ENCODE results near the gene FAF1.
"Not testable (repeated sequence)": the region's sequence is repeated elsewhere in the genome, so short reads cannot be mapped to it uniquely, and the experiment has no call there.

The FAF1 gene

DNA sequence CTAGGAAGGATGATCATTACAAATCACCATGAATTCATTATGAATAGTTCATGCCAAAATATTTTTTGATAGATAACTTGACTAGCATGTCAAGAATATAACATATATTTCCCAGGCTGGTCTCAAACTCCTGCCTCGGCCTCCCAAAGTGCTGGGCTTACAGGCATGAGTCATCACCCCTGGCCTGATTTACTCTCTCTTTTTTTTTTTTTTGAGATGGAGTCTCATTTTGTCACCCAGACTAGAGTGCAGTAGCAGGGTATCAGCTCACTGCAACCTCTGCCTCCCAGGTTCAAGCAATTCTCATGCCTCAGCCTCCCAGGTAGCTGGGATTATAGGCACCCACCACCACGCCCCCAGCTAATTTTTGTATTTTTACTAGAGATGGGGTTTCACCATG is 24.8 kb downstream of the FAF1 start:
- not testable (repeated sequence) for H3K4me3 ChIP-seq (ENCODE audit: low read length); H3K27ac ChIP-seq (ENCODE audit: low read depth, low read length); H3K27me3 ChIP-seq (ENCODE audit: control insufficient read depth, insufficient read depth, low read length); H3K9ac ChIP-seq (ENCODE audit: low read length); H3K4me1 ChIP-seq (ENCODE audit: control insufficient read depth, insufficient read depth, low read length); H3K36me3 ChIP-seq (ENCODE audit: control insufficient read depth, insufficient read depth, low read length)

DNA sequence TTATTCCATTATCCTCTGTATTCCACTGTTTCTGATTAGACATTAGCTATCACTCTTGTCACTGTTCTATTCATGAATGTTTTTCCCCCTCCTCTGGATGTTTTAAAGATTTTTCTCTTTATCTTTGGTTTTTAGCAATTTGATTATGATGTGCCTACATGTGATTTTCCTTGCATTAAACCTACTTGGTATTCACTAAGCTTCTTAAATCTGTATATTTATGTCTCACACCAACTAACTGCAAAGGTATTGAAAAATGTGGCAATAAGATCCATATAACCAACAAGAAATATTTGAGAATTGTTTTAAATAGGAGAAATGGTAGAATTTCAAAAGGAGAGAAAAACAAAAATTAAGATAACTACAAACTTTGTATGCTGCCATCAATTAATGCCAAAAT is 25.2 kb downstream of the FAF1 start:
- no peaks in the 10 kb centered on the region for H3K27me3 ChIP-seq (ENCODE audit: control insufficient read depth, insufficient read depth, low read length)
- no peak overlapping the region for H3K9ac ChIP-seq (ENCODE audit: low read length)
- H3K4me1 ChIP-seq (ENCODE audit: control insufficient read depth, insufficient read depth, low read length): no peaks in the 10 kb centered on the region
- H3K36me3 ChIP-seq (ENCODE audit: control insufficient read depth, insufficient read depth, low read length): no peaks in the 10 kb centered on the region
- H3K27ac ChIP-seq (ENCODE audit: low read depth, low read length): no peak overlapping the region
- H3K4me3 ChIP-seq (ENCODE audit: low read length): no peak overlapping the region

DNA sequence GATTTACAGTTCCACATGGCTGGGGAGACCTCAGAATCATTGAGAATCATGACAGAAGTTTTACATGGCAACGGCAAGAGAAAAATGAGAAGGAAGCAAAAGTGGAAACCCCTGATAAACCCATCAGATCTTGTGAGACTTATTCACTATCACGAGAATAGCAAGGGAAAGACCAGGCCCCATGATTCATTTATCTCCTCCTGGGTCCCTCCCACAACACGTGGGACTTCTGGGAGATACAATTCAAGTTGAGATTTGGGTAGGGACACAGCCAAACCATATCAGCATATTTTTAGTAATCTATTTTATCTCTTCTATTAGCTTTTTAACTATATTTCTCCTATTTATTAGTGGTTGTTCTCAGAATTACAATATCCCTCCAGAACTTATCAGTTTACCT is 26.3 kb downstream of the FAF1 start:
- H3K9ac ChIP-seq (ENCODE audit: low read length); H3K27me3 ChIP-seq (ENCODE audit: control insufficient read depth, insufficient read depth, low read length); H3K27ac ChIP-seq (ENCODE audit: low read depth, low read length); H3K4me1 ChIP-seq (ENCODE audit: control insufficient read depth, insufficient read depth, low read length); H3K4me3 ChIP-seq (ENCODE audit: low read length); H3K36me3 ChIP-seq (ENCODE audit: control insufficient read depth, insufficient read depth, low read length): not testable (repeated sequence)

DNA sequence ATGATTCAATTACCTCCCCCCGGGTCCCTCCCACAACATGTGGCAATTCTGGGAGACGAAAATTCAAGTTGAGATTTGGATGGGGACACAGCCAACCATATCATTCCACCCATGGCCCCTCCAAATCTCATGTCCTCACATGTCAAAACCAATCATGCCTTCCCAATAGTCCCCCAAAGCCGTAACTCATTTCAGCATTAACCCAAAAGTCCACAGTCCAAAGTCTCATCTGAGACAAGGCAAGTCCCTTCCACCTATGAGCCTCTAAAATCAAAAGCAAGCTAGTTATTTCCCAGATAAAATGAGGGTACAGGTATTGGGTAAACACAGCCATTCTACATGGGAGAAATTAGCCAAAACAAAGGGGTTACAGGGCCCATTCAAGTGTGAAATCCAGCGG is 28.0 kb downstream of the FAF1 start:
- not testable (repeated sequence) for H3K4me3 ChIP-seq (ENCODE audit: low read length); H3K27ac ChIP-seq (ENCODE audit: low read depth, low read length); H3K36me3 ChIP-seq (ENCODE audit: control insufficient read depth, insufficient read depth, low read length); H3K4me1 ChIP-seq (ENCODE audit: control insufficient read depth, insufficient read depth, low read length); H3K9ac ChIP-seq (ENCODE audit: low read length); H3K27me3 ChIP-seq (ENCODE audit: control insufficient read depth, insufficient read depth, low read length)

DNA sequence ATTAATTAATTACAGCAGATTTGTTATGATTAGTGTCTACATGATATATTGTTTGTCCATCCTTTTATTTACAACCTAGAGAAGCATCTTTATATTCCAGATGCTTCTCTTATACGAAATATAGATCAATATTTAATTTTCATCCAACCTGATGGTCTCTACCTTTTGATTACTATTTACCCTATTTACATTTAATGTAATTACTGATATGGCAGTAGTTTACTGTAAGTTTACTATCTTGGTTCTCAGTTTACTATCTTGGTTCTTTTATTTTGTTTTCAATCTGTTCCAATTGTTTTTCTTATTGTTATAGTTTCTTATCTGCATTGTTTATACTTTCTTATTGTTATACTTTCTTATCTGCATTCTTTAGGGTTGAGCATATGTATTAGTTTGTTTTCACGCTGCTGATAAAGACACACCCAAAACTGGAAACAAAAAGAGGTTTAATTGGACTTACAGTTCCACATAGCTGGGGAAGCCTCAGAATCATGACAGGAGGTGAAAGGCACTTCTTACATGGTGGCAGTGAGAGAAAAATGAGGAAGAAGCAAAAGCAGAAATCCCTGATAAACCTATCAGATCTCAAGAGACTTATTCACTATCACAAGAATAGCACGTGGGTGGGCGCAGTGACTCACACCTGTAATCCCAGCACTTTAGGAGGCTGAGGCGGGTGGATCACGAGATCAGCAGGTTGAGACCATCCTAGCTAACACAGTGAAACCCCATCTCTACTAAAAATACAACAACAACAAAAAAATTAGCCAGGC is 28.9 kb downstream of the FAF1 start:
- Histone ChIP-seq H3K9ac (ENCODE audit: low read length) (no peak overlapping the region), H3K4me1 (ENCODE audit: control insufficient read depth, insufficient read depth, low read length) (no peaks in the 10 kb centered on the region), H3K27me3 (ENCODE audit: control insufficient read depth, insufficient read depth, low read length) (no peaks in the 10 kb centered on the region), H3K27ac (ENCODE audit: low read depth, low read length) (no peak overlapping the region), H3K4me3 (ENCODE audit: low read length) (no peak overlapping the region), H3K36me3 (ENCODE audit: control insufficient read depth, insufficient read depth, low read length) (no peaks in the 10 kb centered on the region)

DNA sequence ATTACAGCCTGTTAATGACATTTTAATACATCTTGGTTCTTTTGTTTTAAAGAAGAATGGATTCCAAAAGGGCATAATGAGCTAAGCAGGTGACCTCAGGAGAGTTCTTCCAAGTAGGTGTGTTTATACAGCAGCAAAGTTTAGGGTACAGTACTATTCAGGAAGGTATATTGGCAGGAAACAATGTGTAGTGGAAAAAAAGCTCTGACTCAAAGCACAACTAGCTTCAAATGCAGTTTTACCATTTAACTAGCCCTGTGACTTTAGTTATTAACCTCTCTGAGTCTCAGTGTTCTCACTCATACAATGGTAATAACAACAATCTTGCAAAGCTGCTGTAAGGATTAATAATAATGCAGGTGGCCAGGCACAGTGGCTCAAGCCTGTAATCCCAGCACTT is 29.9 kb downstream of the FAF1 start:
- H3K27ac ChIP-seq (ENCODE audit: low read depth, low read length): no peak overlapping the region

DNA sequence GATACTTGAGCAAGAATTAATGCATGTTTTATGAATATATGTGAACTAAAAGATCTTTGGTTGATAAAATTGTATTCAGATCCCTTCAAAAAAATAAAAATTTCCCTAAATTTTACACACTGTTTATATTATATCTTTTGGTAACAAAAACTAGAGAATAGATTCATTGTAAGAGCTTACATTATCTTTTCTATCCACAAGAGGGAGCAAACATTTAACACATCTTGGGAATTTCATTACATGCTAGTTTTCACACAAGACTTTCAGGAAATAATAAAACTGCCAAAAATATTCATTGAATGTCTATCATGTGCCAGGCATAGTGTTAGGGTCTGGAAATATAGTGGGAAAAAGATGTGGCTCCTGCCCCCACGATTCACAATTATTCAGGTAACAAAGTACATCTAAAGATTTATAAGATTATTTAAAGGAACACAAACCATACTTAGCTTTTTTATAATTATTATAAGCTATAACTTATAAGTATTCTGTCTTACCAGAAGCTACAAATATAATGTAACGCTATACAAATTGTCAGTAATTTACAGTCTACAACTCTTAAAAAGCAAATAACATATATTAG is 30.6 kb downstream of the FAF1 start:
- Histone ChIP-seq H3K36me3 (ENCODE audit: control insufficient read depth, insufficient read depth, low read length) (no peaks in the 10 kb centered on the region), H3K27ac (ENCODE audit: low read depth, low read length) (no peak overlapping the region), H3K4me3 (ENCODE audit: low read length) (no peak overlapping the region), H3K27me3 (ENCODE audit: control insufficient read depth, insufficient read depth, low read length) (no peaks in the 10 kb centered on the region), H3K4me1 (ENCODE audit: control insufficient read depth, insufficient read depth, low read length) (no peaks in the 10 kb centered on the region), H3K9ac (ENCODE audit: low read length) (no peak overlapping the region)

More for the DNA sequence above, 29.9 kb downstream of the FAF1 start:
- no peak overlapping the region for H3K4me3 ChIP-seq (ENCODE audit: low read length)
- no peaks in the 10 kb centered on the region for H3K36me3 ChIP-seq (ENCODE audit: control insufficient read depth, insufficient read depth, low read length)
- no peaks in the 10 kb centered on the region for H3K4me1 ChIP-seq (ENCODE audit: control insufficient read depth, insufficient read depth, low read length)
- no peak overlapping the region for H3K9ac ChIP-seq (ENCODE audit: low read length)
- H3K27me3 ChIP-seq (ENCODE audit: control insufficient read depth, insufficient read depth, low read length): no peaks in the 10 kb centered on the region

DNA sequence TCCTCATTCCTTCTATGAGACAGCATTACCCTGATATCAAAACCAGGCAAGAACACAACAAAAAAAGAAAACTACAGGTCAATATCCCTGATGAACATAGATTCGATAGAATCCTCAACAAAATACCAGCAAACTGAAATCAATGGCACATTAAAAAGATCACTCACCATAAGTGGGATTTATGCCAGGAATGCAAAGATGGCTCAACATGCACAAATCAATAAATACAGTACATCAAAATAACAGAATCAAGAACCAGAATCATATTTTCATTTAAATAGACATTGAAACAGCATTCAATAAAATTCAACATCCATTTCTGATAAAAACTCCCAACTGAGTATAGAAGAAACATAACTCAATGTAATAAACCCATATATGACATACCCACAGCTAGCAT is 36.5 kb downstream of the FAF1 start:
- Histone ChIP-seq H3K4me1 (ENCODE audit: control insufficient read depth, insufficient read depth, low read length) (no peaks in the 10 kb centered on the region), H3K9ac (ENCODE audit: low read length) (no peak overlapping the region), H3K36me3 (ENCODE audit: control insufficient read depth, insufficient read depth, low read length) (no peaks in the 10 kb centered on the region), H3K27ac (ENCODE audit: low read depth, low read length) (no peak overlapping the region), H3K4me3 (ENCODE audit: low read length) (no peak overlapping the region), H3K27me3 (ENCODE audit: control insufficient read depth, insufficient read depth, low read length) (no peaks in the 10 kb centered on the region)

DNA sequence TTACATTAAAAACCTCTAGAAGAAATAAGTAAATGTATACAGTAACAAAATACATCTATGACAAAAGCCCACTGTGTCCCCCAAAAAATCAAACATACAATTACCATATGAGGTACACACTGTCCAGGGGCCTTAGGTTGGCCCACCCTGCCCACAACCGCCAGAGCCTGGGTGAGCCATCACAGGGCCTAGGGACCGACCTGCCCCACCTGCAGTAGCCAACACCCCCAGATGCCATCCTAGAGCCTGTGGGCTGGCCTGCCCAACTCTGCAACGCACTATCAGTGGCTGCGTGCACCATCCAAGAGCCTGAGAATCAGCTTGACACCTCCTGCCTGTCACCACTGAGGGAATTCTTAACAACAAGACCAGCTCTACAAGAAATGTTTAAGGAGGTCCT is 39.0 kb downstream of the FAF1 start:
- no peaks in the 10 kb centered on the region for H3K27me3 ChIP-seq (ENCODE audit: control insufficient read depth, insufficient read depth, low read length)
- no peak overlapping the region for H3K4me3 ChIP-seq (ENCODE audit: low read length)
- H3K4me1 ChIP-seq (ENCODE audit: control insufficient read depth, insufficient read depth, low read length): no peaks in the 10 kb centered on the region
- no peak overlapping the region for H3K9ac ChIP-seq (ENCODE audit: low read length)
- no peak overlapping the region for H3K27ac ChIP-seq (ENCODE audit: low read depth, low read length)
- no peaks in the 10 kb centered on the region for H3K36me3 ChIP-seq (ENCODE audit: control insufficient read depth, insufficient read depth, low read length)

DNA sequence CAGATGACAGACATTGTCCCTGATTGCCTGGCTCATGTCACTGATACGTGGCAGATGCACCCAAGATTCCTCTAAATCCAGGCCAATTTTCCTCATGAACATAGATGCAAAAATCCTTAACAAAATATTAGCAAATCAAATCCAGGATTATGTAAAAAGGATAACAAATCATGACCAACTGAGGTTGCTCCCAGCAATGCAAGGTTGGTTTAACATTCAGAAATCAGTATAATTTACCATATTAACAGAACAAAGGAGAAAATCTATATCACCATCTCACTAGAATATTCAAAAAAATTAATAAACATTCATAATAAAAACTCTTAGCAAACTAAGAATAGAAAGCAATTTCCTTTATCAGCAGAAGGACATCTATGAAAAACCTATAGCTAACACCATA is 39.7 kb downstream of the FAF1 start:
- H3K27me3 ChIP-seq (ENCODE audit: control insufficient read depth, insufficient read depth, low read length): no peaks in the 10 kb centered on the region
- H3K4me3 ChIP-seq (ENCODE audit: low read length): no peak overlapping the region
- H3K9ac ChIP-seq (ENCODE audit: low read length): no peak overlapping the region
- no peak overlapping the region for H3K27ac ChIP-seq (ENCODE audit: low read depth, low read length)
- no peaks in the 10 kb centered on the region for H3K36me3 ChIP-seq (ENCODE audit: control insufficient read depth, insufficient read depth, low read length)
- no peaks in the 10 kb centered on the region for H3K4me1 ChIP-seq (ENCODE audit: control insufficient read depth, insufficient read depth, low read length)

DNA sequence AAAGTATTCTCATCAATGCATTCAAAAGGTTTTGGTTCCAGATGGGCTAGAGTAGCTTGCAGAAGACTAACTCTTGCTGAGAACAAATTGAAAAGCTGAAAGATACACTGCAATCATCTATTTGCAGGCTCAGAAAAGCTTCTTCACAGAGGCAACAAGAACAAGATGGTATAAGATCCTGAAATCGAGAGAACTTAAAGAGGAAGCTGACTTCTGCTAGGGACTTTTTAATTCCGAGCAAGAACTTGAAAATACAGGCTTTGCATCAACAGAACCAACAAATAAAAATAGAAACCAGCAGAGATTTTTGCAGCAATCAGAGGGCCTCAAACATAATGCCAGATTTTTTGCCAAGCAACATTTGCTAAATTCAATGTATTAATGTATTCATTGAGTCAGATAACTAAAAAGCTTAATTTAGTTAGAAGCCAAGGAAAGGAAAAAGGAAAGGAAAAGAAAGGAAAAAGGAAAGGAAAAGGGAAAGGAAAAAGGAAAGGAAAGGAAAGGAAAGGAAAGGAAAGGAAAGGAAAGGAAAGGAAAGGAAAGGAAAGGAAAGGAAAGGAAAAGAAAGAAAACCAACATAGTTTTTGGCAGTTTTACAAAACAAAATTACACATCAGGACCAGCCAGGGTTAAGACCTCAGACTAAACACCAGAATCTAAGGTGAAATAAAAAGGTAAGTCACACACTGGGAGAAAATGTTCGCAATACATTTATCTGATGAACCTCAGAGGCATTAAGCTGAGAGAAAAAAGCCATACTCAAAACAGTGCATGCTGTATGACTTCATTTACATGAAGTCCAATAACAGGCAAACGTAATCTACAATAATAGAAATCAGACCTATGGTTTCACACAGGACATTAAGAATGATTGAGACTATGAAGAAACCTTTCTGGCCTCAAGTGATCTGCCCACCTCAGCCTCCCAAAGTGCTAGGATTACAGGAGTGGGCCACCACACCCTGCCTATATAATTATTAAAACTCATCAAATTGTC is 42.6 kb downstream of the FAF1 start:
- H3K27me3 ChIP-seq (ENCODE audit: control insufficient read depth, insufficient read depth, low read length): no peaks in the 10 kb centered on the region
- H3K27ac ChIP-seq (ENCODE audit: low read depth, low read length): no peak overlapping the region
- no peaks in the 10 kb centered on the region for H3K4me1 ChIP-seq (ENCODE audit: control insufficient read depth, insufficient read depth, low read length)
- H3K9ac ChIP-seq (ENCODE audit: low read length): no peak overlapping the region
- H3K36me3 ChIP-seq (ENCODE audit: control insufficient read depth, insufficient read depth, low read length): no peaks in the 10 kb centered on the region
- no peak overlapping the region for H3K4me3 ChIP-seq (ENCODE audit: low read length)

DNA sequence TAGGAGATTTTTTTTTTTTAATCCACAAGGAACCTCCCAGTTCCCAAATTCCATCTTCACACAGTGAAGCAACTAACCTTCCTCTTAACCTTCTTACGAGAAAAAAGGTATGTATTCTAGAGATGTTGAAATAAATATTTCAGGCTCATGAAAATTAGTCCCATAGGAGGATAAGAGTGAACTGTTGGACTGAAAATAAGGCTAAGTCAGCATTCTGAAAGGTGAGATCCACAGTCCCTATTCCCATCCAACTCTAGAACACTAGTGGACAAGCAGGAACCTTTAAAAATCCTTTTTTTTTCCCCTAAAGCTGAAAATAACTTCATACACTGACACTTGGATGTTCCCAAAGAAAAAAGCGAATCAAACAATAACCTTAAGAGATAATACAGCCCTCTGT is 44.4 kb downstream of the FAF1 start:
- Histone ChIP-seq H3K9ac (ENCODE audit: low read length) (no peak overlapping the region), H3K4me1 (ENCODE audit: control insufficient read depth, insufficient read depth, low read length) (no peaks in the 10 kb centered on the region), H3K27me3 (ENCODE audit: control insufficient read depth, insufficient read depth, low read length) (no peaks in the 10 kb centered on the region), H3K27ac (ENCODE audit: low read depth, low read length) (no peak overlapping the region), H3K36me3 (ENCODE audit: control insufficient read depth, insufficient read depth, low read length) (no peaks in the 10 kb centered on the region), H3K4me3 (ENCODE audit: low read length) (no peak overlapping the region)
